Measurements from ENCODE around the gene PSMB8.

- TF ChIP-seq, protein P1, sequence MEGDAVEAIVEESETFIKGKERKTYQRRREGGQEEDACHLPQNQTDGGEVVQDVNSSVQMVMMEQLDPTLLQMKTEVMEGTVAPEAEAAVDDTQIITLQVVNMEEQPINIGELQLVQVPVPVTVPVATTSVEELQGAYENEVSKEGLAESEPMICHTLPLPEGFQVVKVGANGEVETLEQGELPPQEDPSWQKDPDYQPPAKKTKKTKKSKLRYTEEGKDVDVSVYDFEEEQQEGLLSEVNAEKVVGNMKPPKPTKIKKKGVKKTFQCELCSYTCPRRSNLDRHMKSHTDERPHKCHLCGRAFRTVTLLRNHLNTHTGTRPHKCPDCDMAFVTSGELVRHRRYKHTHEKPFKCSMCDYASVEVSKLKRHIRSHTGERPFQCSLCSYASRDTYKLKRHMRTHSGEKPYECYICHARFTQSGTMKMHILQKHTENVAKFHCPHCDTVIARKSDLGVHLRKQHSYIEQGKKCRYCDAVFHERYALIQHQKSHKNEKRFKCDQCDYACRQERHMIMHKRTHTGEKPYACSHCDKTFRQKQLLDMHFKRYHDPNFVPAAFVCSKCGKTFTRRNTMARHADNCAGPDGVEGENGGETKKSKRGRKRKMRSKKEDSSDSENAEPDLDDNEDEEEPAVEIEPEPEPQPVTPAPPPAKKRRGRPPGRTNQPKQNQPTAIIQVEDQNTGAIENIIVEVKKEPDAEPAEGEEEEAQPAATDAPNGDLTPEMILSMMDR (IDR thresholded peaks at IDR 0.05 in 2 of 3, conservative IDR thresholded peaks at IDR 0.05 in 1 of 3; ENCODE audit: borderline replicate concordance in 1 of 3, insufficient read depth in 1 of 3, low read depth in 2 of 3, low read length in 2 of 3), result no peak
- no peak for TF ChIP-seq EZH2 (IDR thresholded peaks at IDR 0.05)
- no peak for TF ChIP-seq EZH2phosphoT487 (IDR thresholded peaks at IDR 0.05; ENCODE audit: borderline replicate concordance)
- TF ChIP-seq POLR2A (IDR thresholded peaks at IDR 0.05; ENCODE audit: borderline replicate concordance, extremely low read depth, insufficient read depth, insufficient read length), result no peak
- TF ChIP-seq YY1 (IDR thresholded peaks at IDR 0.05; ENCODE audit: extremely low read depth, insufficient replicate concordance, low read depth, low read length), result no peak
- TF ChIP-seq, protein P2, sequence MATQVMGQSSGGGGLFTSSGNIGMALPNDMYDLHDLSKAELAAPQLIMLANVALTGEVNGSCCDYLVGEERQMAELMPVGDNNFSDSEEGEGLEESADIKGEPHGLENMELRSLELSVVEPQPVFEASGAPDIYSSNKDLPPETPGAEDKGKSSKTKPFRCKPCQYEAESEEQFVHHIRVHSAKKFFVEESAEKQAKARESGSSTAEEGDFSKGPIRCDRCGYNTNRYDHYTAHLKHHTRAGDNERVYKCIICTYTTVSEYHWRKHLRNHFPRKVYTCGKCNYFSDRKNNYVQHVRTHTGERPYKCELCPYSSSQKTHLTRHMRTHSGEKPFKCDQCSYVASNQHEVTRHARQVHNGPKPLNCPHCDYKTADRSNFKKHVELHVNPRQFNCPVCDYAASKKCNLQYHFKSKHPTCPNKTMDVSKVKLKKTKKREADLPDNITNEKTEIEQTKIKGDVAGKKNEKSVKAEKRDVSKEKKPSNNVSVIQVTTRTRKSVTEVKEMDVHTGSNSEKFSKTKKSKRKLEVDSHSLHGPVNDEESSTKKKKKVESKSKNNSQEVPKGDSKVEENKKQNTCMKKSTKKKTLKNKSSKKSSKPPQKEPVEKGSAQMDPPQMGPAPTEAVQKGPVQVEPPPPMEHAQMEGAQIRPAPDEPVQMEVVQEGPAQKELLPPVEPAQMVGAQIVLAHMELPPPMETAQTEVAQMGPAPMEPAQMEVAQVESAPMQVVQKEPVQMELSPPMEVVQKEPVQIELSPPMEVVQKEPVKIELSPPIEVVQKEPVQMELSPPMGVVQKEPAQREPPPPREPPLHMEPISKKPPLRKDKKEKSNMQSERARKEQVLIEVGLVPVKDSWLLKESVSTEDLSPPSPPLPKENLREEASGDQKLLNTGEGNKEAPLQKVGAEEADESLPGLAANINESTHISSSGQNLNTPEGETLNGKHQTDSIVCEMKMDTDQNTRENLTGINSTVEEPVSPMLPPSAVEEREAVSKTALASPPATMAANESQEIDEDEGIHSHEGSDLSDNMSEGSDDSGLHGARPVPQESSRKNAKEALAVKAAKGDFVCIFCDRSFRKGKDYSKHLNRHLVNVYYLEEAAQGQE (IDR thresholded peaks at IDR 0.05; ENCODE audit: low read depth), result no peak
Observed at GRCh38 chr6:32794510-32794909, 49.3 kb downstream of the PSMB8 start.

Measured in HCT116 (cell line).